ENCODE results near the gene BCAT1.

DNA sequence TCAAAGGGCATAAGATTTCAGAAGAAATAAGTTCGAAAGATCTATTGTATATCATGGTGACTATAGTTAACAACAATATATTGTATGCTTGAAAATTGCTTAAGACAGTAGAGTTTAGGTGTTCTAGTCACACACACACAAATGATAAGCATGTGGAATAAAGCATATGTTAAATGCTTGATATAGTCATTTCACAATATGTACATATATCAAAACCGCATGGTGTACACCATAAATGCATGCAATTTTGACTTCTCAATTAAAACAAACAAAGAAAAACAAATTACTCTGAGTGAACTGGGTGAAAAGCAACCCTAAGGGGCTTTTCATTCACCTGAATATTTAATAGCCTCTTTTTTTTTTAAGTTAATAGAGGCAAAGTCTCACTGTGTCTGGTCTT lies 40.3 kb upstream of the BCAT1 start:
- TF ChIP-seq, protein P1, sequence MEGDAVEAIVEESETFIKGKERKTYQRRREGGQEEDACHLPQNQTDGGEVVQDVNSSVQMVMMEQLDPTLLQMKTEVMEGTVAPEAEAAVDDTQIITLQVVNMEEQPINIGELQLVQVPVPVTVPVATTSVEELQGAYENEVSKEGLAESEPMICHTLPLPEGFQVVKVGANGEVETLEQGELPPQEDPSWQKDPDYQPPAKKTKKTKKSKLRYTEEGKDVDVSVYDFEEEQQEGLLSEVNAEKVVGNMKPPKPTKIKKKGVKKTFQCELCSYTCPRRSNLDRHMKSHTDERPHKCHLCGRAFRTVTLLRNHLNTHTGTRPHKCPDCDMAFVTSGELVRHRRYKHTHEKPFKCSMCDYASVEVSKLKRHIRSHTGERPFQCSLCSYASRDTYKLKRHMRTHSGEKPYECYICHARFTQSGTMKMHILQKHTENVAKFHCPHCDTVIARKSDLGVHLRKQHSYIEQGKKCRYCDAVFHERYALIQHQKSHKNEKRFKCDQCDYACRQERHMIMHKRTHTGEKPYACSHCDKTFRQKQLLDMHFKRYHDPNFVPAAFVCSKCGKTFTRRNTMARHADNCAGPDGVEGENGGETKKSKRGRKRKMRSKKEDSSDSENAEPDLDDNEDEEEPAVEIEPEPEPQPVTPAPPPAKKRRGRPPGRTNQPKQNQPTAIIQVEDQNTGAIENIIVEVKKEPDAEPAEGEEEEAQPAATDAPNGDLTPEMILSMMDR (IDR thresholded peaks at IDR 0.05; ENCODE audit: borderline replicate concordance, extremely low read depth, low read length, poor library complexity, severe bottlenecking) = no peak
- no peak for TF ChIP-seq EZH2 (IDR thresholded peaks at IDR 0.05; ENCODE audit: borderline replicate concordance, low read depth, low read length, severe bottlenecking)

All from DND-41 (cell line).